Activated CD8-positive, alpha-beta T cell treated with anti-CD3 and anti-CD28 coated beads for 36 hours (primary cell): ENCODE measurements around the gene GMPPB. TPM values are rescaled to one million over a fixed set of nuclear protein-coding genes. Genes with fewer than 3 reads are reported as not detected.

Experiments used
- ATAC-seq: fragments of 200-7000 bp; cut with Tn5 transposase; one replicate; pipeline ENCODE4 v1.10.0; 2021; ENCODE audit warnings: mild to moderate bottlenecking, moderate library complexity
- CTCF ChIA-PET: fragments of 350-600 bp; sonication (Branson Sonifier 250); formaldehyde crosslinking; loops from one replicate; lab custom pipeline; 2021; ENCODE audit warnings: antibody characterized with exemption; lab: Charles Lee
- POLR2A ChIA-PET: fragments of 350-600 bp; sonication (Branson Sonifier 250); formaldehyde crosslinking; loops from one replicate; lab custom pipeline; 2021; ENCODE audit warnings: antibody characterized with exemption; lab: Charles Lee
- DNase-seq: peaks from one replicate; pipeline ENCODE4 v3.0.0-alpha.2; 2020
- H3K27ac Mint-ChIP-seq: one replicate; pipeline ENCODE4 v1.8.0; 2021; ENCODE audit warnings: mild to moderate bottlenecking, mixed read lengths
- H3K27me3 Mint-ChIP-seq: one replicate; pipeline ENCODE4 v1.8.0; 2021; ENCODE audit warnings: mixed read lengths
- H3K36me3 Mint-ChIP-seq: one replicate; pipeline ENCODE4 v1.8.0; 2021; ENCODE audit warnings: low read depth, mixed read lengths
- H3K4me1 Mint-ChIP-seq: one replicate; pipeline ENCODE4 v1.8.0; 2021; ENCODE audit warnings: low read depth, mixed read lengths
- H3K4me3 Mint-ChIP-seq: one replicate; pipeline ENCODE4 v1.8.0; 2021; ENCODE audit warnings: mild to moderate bottlenecking, moderate library complexity, mixed read lengths
- H3K9me3 Mint-ChIP-seq: one replicate; pipeline ENCODE4 v1.8.0; 2021; ENCODE audit warnings: mixed read lengths
- CTCF ChIP-seq: fragments of 200-600 bp; IDR thresholded peaks from one replicate; pipeline ENCODE4 v1.8.0; 2022; ENCODE audit warnings: antibody characterized with exemption, mild to moderate bottlenecking
- intact Hi-C: fragments of 100-400 bp; cut with micrococcal nuclease; formaldehyde crosslinking; loops from one replicate; pipeline ENCODE4 v1.10.0; 2022
- total RNA-seq, 2 experiments: library from RNA; stranded (reverse); gene quantifications; one replicate each; pipeline ENCODE4 v1.2.3, GENCODE V29; 2021

GMPPB gene
- total RNA-seq, 2 experiments from 2014 or later, result 34.7 to 35.2 TPM

- peaks cover 21% of the 10 kb centered on the region for H3K4me1 Mint-ChIP-seq
Observed at GRCh38 chr3:49716691-49717210, 7.0 kb downstream of the GMPPB start.

GRCh38 chr3:49716169-49716568, 7.6 kb downstream of the GMPPB start:
- Mint-ChIP-seq H3K9me3 (no peaks in the 10 kb centered on the region), H3K4me1 (peaks cover 23% of the 10 kb centered on the region), H3K27ac (no peak overlapping the region), H3K27me3 (no peaks in the 10 kb centered on the region), H3K36me3 (peaks cover 2% of the 10 kb centered on the region), H3K4me3 (no peak overlapping the region)
- ChIA-PET POLR2A (interaction anchor here (1.2 to 2.2 kb wide), 2 partner anchors 18 to 87 kb away, joined by 4 to 5 read pairs; partner anchors contain the start of gene INKA1), CTCF (no interaction called here)
- no peak for TF ChIP-seq CTCF
- ATAC-seq (no peak), DNase-seq (no peak)
- intact Hi-C loops, result no loop called here

More at GRCh38 chr3:49716691-49717210, 7.0 kb downstream of the GMPPB start:
- Mint-ChIP-seq H3K4me3 (no peak overlapping the region), H3K9me3 (no peaks in the 10 kb centered on the region), H3K27ac (no peak overlapping the region), H3K27me3 (no peaks in the 10 kb centered on the region), H3K36me3 (peaks cover 4% of the 10 kb centered on the region)
- intact Hi-C loops, result no loop called here
- no peak for DNase-seq
- TF ChIP-seq CTCF, result no peak
- POLR2A ChIA-PET, result interaction anchor here (1.2 to 2.2 kb wide), 2 partner anchors 19 to 86 kb away, joined by 4 to 5 read pairs; partner anchors contain the start of gene INKA1
- ATAC-seq, result no peak
- CTCF ChIA-PET, result no interaction called here

GRCh38 chr3:49715611-49716121, 8.1 kb downstream of the GMPPB start:
- Mint-ChIP-seq H3K9me3 (no peaks in the 10 kb centered on the region), H3K27ac (no peak overlapping the region), H3K36me3 (no peaks in the 10 kb centered on the region), H3K4me3 (no peak overlapping the region), H3K4me1 (peaks cover 19% of the 10 kb centered on the region), H3K27me3 (no peaks in the 10 kb centered on the region)
- DNase-seq (no peak), ATAC-seq (no peak)
- no peak for TF ChIP-seq CTCF
- ChIA-PET POLR2A (interaction anchor here (2.2 kb wide), 1 partner anchor 88 kb away, joined by 5 read pairs; the partner anchor contains the start of gene INKA1), CTCF (no interaction called here)
- intact Hi-C loops, result no loop called here

GRCh38 chr3:49714728-49715550, 8.8 kb downstream of the GMPPB start:
- intact Hi-C loops, result no loop called here
- no peak for DNase-seq
- no peak for TF ChIP-seq CTCF
- H3K4me3 Mint-ChIP-seq, result no peak overlapping the region
- ATAC-seq, result no peak
- peaks cover 19% of the 10 kb centered on the region for H3K4me1 Mint-ChIP-seq
- no peaks in the 10 kb centered on the region for H3K27me3 Mint-ChIP-seq
- H3K27ac Mint-ChIP-seq, result no peak overlapping the region
- H3K36me3 Mint-ChIP-seq, result no peaks in the 10 kb centered on the region
- POLR2A ChIA-PET, result interaction anchor here (1.4 kb wide), 1 partner anchor 8 kb away, joined by 3 read pairs; no protein-coding TSS in a partner anchor
- CTCF ChIA-PET, result no interaction called here
- no peaks in the 10 kb centered on the region for H3K9me3 Mint-ChIP-seq
